Nephron (organoid): ENCODE results near the gene COL18A1.

ENCODE experiments used
- H3K27ac Mint-ChIP-seq, 3 experiments: 2 replicates each; pipeline ENCODE4 v1.8.0; 2020; ENCODE audit warnings: mixed read lengths in 3 of 3, mild to moderate bottlenecking in 2 of 3, moderate library complexity in 1 of 3
- H3K27me3 Mint-ChIP-seq: 2 replicates; pipeline ENCODE4 v1.8.0; 2021; ENCODE audit warnings: low read depth, mild to moderate bottlenecking, moderate library complexity, mixed read lengths
- H3K36me3 Mint-ChIP-seq: 2 replicates; pipeline ENCODE4 v1.8.0; 2020; ENCODE audit warnings: low read depth, mixed read lengths
- H3K4me1 Mint-ChIP-seq: 2 replicates; pipeline ENCODE4 v1.8.0; 2020; ENCODE audit warnings: mixed read lengths
- H3K4me3 Mint-ChIP-seq, 3 experiments: 2 replicates each; pipeline ENCODE4 v1.8.0; 2020; ENCODE audit warnings: mild to moderate bottlenecking in 3 of 3, mixed read lengths in 3 of 3, moderate library complexity in 2 of 3
- H3K9me3 Mint-ChIP-seq: 2 replicates; pipeline ENCODE4 v1.8.0; 2020; ENCODE audit warnings: mixed read lengths
- TF ChIP-seq, protein P1 (sequence below), 3 experiments: fragments of 200-600 bp; sonication (generic); IDR thresholded peaks; one replicate each; pipeline ENCODE4 v1.5.0; 2021; ENCODE audit warnings: antibody characterized with exemption in 3 of 3; ENCODE audit not compliant: unreplicated experiment in 3 of 3

The COL18A1 gene

DNA sequence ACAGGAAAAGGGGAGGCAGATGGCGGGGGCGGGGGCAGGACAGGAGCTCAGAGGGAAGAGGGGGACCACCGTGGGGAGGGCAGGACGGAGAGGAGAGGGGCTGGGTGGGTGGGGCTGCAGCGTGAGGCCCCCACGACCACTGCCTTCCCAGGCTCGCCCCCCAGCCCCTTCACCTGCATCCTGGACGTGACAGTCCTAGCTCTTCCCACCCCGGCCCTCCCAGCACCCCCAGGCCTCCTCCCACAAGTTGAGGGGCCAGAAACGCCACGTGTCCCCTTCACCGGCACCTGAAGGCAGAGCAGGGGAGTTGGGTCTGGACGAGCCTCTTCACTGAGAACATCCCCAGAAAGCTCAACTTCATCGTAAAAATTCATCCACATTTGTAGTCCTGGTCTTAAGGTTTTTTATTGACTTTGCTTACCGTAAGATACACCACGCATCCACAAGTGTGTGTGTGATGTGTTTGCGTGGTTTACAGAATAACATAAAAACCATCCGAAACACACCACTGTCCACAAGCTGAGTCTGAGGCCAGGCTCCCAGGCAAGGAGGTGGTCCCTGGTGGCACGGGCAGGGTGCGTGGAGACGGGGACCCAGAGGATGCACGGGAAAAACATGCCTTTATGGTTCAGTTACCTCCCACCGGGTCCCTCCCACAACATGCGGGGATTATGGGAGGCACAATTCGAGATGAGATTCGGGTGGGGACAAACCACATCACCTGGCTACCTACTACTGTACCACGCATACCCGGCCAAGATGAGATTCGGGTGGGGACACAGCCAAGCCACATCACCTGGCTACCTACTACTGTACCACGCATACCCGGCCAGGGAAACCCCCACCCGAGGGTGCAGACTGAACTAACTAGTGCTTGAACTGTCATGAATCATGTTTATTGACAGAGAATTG lies 13.9 kb upstream of the COL18A1 start:
- H3K27ac Mint-ChIP-seq, result no peak overlapping the region
- H3K4me1 Mint-ChIP-seq, result peaks cover 15% of the 10 kb centered on the region
- H3K27me3 Mint-ChIP-seq, result peaks cover 5% of the 10 kb centered on the region
- no peaks in the 10 kb centered on the region for H3K9me3 Mint-ChIP-seq
- TF ChIP-seq, protein P1, sequence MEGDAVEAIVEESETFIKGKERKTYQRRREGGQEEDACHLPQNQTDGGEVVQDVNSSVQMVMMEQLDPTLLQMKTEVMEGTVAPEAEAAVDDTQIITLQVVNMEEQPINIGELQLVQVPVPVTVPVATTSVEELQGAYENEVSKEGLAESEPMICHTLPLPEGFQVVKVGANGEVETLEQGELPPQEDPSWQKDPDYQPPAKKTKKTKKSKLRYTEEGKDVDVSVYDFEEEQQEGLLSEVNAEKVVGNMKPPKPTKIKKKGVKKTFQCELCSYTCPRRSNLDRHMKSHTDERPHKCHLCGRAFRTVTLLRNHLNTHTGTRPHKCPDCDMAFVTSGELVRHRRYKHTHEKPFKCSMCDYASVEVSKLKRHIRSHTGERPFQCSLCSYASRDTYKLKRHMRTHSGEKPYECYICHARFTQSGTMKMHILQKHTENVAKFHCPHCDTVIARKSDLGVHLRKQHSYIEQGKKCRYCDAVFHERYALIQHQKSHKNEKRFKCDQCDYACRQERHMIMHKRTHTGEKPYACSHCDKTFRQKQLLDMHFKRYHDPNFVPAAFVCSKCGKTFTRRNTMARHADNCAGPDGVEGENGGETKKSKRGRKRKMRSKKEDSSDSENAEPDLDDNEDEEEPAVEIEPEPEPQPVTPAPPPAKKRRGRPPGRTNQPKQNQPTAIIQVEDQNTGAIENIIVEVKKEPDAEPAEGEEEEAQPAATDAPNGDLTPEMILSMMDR (IDR thresholded peaks at IDR 0.05; ENCODE audit: unreplicated experiment in 3 of 3), result no peak
- H3K36me3 Mint-ChIP-seq, result no peaks in the 10 kb centered on the region
- H3K4me3 Mint-ChIP-seq, result no peak overlapping the region

DNA sequence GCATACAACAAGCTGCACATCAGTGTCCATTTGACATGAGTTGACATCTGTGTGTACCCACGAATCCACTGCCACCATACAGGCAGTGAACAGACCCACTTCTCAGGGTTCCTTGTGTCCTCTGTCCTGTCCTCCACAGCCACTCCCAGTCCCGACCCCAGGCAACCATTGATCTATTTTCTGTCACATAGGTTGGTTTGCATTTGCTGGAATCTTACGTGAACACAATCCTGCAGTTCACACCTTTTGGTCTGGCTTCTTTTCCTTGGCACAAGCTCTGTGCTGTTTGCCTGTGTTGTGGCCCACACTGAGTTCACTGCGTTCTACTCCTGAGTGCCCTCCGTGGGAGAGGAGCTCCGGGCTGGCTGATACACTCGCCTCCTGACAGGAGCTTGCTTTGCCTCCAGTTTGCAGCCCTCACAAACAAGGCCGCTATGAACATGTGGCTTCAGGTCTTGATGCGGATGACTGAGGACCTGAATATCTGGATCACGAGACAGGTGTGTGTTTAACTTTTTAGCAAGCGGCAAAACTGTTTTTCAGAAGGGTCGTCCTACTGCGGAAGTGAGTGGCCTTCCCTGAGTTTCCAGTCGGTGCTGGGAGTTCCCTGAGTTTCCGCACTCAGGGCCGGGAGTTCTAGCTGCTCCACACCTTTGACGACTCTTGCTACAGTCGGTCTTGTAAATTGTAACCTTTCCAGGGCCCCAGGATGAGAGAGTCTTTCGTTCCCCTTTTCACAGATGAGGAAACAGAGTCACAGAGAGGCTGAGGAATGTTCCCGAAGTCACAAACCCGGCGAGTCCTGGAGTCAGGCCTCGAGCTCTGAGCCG lies 13.0 kb upstream of the COL18A1 start:
- Mint-ChIP-seq H3K27ac (peak overlapping the region in 1 of 3 experiments; percentile 43), H3K4me3 (no peak overlapping the region), H3K9me3 (no peaks in the 10 kb centered on the region), H3K27me3 (peaks cover 6% of the 10 kb centered on the region), H3K4me1 (peaks cover 15% of the 10 kb centered on the region), H3K36me3 (no peaks in the 10 kb centered on the region)
- TF ChIP-seq, protein P1 (IDR thresholded peaks at IDR 0.05; ENCODE audit: unreplicated experiment in 3 of 3), result no peak

DNA sequence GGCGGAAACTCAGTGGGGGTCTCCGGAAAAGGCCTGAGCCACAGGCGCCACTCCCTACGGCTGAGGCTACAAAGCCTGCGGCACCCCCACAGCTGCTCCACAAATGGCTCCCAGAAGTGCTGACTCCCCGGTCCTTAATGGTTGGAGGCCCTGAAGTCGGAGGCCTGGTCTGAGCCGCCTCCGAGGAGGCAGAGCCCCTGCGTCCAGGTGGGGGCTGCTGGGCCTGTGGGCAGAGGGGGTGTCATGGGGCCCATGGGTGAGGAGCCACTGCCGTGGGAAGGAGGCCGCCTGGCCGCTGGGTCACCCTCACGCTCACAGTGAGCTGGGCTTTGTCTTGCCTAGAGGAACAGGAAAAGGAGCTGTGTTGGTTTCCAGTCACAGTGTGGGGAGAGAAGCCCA lies 12.4 kb upstream of the COL18A1 start:
- TF ChIP-seq, protein P1 (IDR thresholded peaks at IDR 0.05; ENCODE audit: unreplicated experiment in 3 of 3), result no peak

DNA sequence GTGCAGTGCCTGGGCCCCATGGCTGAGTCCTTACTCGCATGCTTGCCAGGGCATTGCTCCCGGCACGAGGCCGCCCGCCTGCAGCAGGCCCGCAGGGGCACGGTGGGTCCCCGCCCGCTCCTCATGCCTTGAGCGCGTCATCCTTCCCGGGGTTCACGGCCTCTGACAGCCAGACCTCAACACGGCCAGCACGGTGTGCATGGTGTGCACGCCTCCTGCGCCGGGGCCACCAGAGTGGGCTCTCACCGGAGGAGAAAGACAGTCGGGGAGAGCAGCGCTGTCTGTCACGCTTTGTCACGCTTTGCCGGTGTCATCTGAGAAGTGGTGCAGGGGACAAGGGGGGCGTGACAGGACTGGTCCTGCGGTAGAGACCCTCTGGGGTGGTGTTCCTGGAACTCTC lies 11.9 kb upstream of the COL18A1 start:
- H3K27me3 Mint-ChIP-seq, result peaks cover 12% of the 10 kb centered on the region
- TF ChIP-seq, protein P1 (IDR thresholded peaks at IDR 0.05; ENCODE audit: unreplicated experiment in 3 of 3), result no peak
- peaks cover 7% of the 10 kb centered on the region for H3K4me1 Mint-ChIP-seq

More for the DNA sequence above, 12.4 kb upstream of the COL18A1 start:
- Mint-ChIP-seq H3K27me3 (peaks cover 12% of the 10 kb centered on the region), H3K9me3 (no peaks in the 10 kb centered on the region), H3K27ac (no peak overlapping the region), H3K4me3 (no peak overlapping the region), H3K36me3 (no peaks in the 10 kb centered on the region), H3K4me1 (peaks cover 10% of the 10 kb centered on the region)

DNA sequence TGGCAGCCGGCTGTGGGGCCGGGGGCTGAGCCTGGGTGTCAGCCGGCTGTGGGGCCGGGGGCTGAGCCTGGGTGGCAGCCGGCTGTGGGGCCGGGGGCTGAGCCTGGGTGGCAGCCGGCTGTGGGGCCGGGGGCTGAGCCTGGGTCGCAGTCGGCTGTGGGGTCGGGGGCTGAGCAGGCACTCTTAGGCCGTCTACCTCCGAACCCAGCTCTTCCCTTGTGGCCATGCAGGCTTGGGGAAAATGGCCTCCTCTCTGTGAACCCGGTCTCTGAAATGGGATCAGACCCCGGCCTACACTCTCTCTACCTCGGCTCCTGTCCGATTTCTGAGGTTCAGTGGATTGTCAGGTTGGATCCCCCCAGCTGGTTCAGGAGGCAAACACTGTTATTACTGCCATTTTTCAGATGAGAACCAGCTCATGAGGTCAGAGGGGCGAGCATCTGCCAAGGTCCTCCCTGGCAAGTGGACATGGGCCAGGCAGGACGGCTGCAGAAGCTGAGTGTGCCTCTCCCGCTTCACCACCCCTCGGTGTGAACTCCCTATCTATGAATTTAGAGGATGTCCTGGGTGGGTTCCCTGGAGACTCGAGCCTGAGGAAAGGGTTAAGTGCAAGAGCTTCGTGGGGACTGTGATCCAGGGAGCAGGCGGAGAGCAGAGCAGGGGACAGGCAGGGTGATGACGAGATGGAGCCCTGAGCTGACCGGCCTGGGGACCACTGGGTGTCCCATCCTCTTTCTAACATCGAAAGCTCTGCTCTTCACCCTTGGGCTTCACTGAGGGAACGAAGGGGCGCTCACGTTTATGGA lies 10.9 kb upstream of the COL18A1 start:
- TF ChIP-seq, protein P1 (IDR thresholded peaks at IDR 0.05; ENCODE audit: unreplicated experiment in 3 of 3), result no peak
- H3K4me1 Mint-ChIP-seq, result peaks cover 7% of the 10 kb centered on the region

More for the DNA sequence above, 11.9 kb upstream of the COL18A1 start:
- Mint-ChIP-seq H3K4me3 (no peak overlapping the region), H3K27ac (no peak overlapping the region), H3K9me3 (no peaks in the 10 kb centered on the region), H3K36me3 (no peaks in the 10 kb centered on the region)

More for the DNA sequence above, 10.9 kb upstream of the COL18A1 start:
- Mint-ChIP-seq H3K9me3 (no peaks in the 10 kb centered on the region), H3K36me3 (no peaks in the 10 kb centered on the region), H3K27ac (no peak overlapping the region), H3K4me3 (no peak overlapping the region), H3K27me3 (peaks cover 12% of the 10 kb centered on the region)
